ENCODE results near the gene NCSTN. TPM values are rescaled to one million over a fixed set of nuclear protein-coding genes. Genes with fewer than 3 reads are reported as not detected.

NCSTN gene
- total and polyA plus RNA-seq, 2 of the 13 experiments (the other 11 are each of a cell fraction or from before 2014, with no cell fraction given): 44.2 to 247 TPM

DNA sequence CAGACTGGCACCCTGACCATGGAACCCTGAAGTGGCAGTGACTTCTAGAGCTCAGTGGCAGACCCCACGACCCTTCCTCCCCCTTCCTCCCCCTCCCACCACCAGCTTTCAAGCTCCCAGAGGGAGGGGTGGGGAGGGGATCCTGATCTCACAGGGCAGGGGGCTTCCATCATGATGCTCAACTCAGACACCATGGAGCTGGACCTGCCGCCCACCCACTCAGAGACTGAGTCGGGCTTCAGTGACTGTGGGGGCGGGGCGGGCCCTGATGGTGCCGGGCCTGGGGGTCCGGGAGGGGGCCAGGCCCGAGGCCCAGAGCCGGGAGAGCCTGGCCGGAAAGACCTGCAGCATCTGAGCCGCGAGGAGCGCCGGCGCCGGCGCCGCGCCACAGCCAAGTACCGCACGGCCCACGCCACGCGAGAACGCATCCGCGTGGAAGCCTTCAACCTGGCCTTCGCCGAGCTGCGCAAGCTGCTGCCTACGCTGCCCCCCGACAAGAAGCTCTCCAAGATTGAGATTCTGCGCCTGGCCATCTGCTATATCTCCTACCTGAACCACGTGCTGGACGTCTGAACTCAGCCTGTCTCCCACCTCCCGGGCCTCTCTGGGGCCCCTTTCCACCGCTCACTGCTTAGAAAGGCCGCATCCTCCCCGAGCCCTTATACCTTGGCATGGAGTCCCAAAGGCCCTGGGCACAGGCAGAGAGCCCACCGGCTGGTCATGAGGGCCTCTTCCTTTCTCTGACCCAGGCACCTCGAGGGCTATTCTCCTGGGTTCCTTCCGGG is 27.6 kb downstream of the NCSTN start:
- 81% methylated on average over 23 of the region's 42 CpGs for WGBS (ENCODE audit: low lambda C conversion rate)
- no peaks in the 10 kb centered on the region; a peak in 2 of 5 replicates for H3K27me3 ChIP-seq (ENCODE audit: control insufficient read depth in 1 of 2, insufficient read depth in 2 of 2, low read length in 2 of 2)
- in situ Hi-C loops (cut with HindIII; ENCODE audit: extremely low pct_ligation_motif_present, low pct_unique_long_range_greater_than_20kb) (no loop called here), intact Hi-C loops (cut with micrococcal nuclease; ENCODE audit: unreplicated experiment) (loop anchor here (10.0 kb wide), 1 partner anchor 176 kb away; the partner anchor contains the start of gene CASQ1)
- DNase-seq (ENCODE audit: low spot score): no peak
- no peaks in the 10 kb centered on the region for H3K36me3 ChIP-seq (replicated peaks in 1 of 2; ENCODE audit: control insufficient read depth in 1 of 2, insufficient read depth in 2 of 2, low read length in 2 of 2)
- BruUV-seq (replicated peaks): no TSS peak
- H3K4me2 ChIP-seq (ENCODE audit: low read depth, low read length): no peak overlapping the region
- CTCF ChIA-PET (ENCODE audit: low intra/inter-chr PET ratio, low total read pairs): no interaction called here
- H3K4me1 ChIP-seq (ENCODE audit: insufficient read depth, low read length): peaks cover 10% of the 10 kb centered on the region
- H2AFZ ChIP-seq (ENCODE audit: low read length): no peak overlapping the region
- POLR2A ChIA-PET: interaction anchor here (1.1 kb wide), 1 partner anchor 13 kb away, joined by 4 read pairs; no protein-coding TSS in a partner anchor
- ATAC-seq: no peak
- H3K9ac ChIP-seq (ENCODE audit: insufficient read depth, low read depth, low read length): no peak overlapping the region
- no peak for FAIRE-seq
- no peaks in the 10 kb centered on the region for H3K79me2 ChIP-seq (ENCODE audit: insufficient read depth, low read length)
- no peak overlapping the region for H3K27ac ChIP-seq (ENCODE audit: extremely low read length, insufficient read depth, low read length)
- no peak overlapping the region for H3K4me3 ChIP-seq (replicated peaks in 1 of 3; ENCODE audit: insufficient read depth in 1 of 3, low read depth in 2 of 3, low read length in 3 of 3)
- TF ChIP-seq HINFP (CRISPR knock-in tag; IDR thresholded peaks at IDR 0.05; ENCODE audit: low read depth): no peak
- H3K9me3 ChIP-seq (ENCODE audit: low read length): no peaks in the 10 kb centered on the region
- no peaks in the 10 kb centered on the region for H4K20me1 ChIP-seq (ENCODE audit: insufficient read depth, low read length)

GRCh38 chr1:160371346-160371631 is 28.1 kb downstream of the NCSTN start:
- peaks cover 15% of the 10 kb centered on the region for H3K4me1 ChIP-seq (ENCODE audit: insufficient read depth, low read length)
- FAIRE-seq (no peak), DNase-seq (ENCODE audit: low spot score) (no peak), ATAC-seq (no peak)
- no peaks in the 10 kb centered on the region for H3K79me2 ChIP-seq (ENCODE audit: insufficient read depth, low read length)
- H2AFZ ChIP-seq (ENCODE audit: low read length): no peak overlapping the region
- intact Hi-C loops (cut with micrococcal nuclease; ENCODE audit: unreplicated experiment) (loop anchor here (10.0 kb wide), 1 partner anchor 176 kb away; the partner anchor contains the start of gene CASQ1), in situ Hi-C loops (cut with HindIII; ENCODE audit: extremely low pct_ligation_motif_present, low pct_unique_long_range_greater_than_20kb) (no loop called here)
- no peak overlapping the region for H3K4me2 ChIP-seq (ENCODE audit: low read depth, low read length)
- no peaks in the 10 kb centered on the region for H4K20me1 ChIP-seq (ENCODE audit: insufficient read depth, low read length)
- no peaks in the 10 kb centered on the region for H3K36me3 ChIP-seq (replicated peaks in 1 of 2; ENCODE audit: control insufficient read depth in 1 of 2, insufficient read depth in 2 of 2, low read length in 2 of 2)
- ChIA-PET CTCF (ENCODE audit: low intra/inter-chr PET ratio, low total read pairs) (no interaction called here), POLR2A (interaction anchor here (1.1 kb wide), 1 partner anchor 13 kb away, joined by 4 read pairs; no protein-coding TSS in a partner anchor)
- H3K27me3 ChIP-seq (ENCODE audit: control insufficient read depth in 1 of 2, insufficient read depth in 2 of 2, low read length in 2 of 2): no peaks in the 10 kb centered on the region; a peak in 2 of 5 replicates
- BruUV-seq (replicated peaks): no TSS peak
- H3K4me3 ChIP-seq (replicated peaks in 1 of 3; ENCODE audit: insufficient read depth in 1 of 3, low read depth in 2 of 3, low read length in 3 of 3): no peak overlapping the region
- no peak overlapping the region for H3K27ac ChIP-seq (ENCODE audit: extremely low read length, insufficient read depth, low read length)
- no peak overlapping the region for H3K9ac ChIP-seq (ENCODE audit: insufficient read depth, low read depth, low read length)
- H3K9me3 ChIP-seq (ENCODE audit: low read length): no peaks in the 10 kb centered on the region
- TF ChIP-seq, protein P1, sequence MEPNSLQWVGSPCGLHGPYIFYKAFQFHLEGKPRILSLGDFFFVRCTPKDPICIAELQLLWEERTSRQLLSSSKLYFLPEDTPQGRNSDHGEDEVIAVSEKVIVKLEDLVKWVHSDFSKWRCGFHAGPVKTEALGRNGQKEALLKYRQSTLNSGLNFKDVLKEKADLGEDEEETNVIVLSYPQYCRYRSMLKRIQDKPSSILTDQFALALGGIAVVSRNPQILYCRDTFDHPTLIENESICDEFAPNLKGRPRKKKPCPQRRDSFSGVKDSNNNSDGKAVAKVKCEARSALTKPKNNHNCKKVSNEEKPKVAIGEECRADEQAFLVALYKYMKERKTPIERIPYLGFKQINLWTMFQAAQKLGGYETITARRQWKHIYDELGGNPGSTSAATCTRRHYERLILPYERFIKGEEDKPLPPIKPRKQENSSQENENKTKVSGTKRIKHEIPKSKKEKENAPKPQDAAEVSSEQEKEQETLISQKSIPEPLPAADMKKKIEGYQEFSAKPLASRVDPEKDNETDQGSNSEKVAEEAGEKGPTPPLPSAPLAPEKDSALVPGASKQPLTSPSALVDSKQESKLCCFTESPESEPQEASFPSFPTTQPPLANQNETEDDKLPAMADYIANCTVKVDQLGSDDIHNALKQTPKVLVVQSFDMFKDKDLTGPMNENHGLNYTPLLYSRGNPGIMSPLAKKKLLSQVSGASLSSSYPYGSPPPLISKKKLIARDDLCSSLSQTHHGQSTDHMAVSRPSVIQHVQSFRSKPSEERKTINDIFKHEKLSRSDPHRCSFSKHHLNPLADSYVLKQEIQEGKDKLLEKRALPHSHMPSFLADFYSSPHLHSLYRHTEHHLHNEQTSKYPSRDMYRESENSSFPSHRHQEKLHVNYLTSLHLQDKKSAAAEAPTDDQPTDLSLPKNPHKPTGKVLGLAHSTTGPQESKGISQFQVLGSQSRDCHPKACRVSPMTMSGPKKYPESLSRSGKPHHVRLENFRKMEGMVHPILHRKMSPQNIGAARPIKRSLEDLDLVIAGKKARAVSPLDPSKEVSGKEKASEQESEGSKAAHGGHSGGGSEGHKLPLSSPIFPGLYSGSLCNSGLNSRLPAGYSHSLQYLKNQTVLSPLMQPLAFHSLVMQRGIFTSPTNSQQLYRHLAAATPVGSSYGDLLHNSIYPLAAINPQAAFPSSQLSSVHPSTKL (CRISPR knock-in tag; IDR thresholded peaks at IDR 0.05): no peak
- TF ChIP-seq MIER2 (CRISPR knock-in tag; IDR thresholded peaks at IDR 0.05): no peak
- no peak for TF ChIP-seq U2AF1 (optimal IDR thresholded peaks at IDR 0.05; ENCODE audit: low read depth, low read length)
- no peak for TF ChIP-seq ISL2 (CRISPR knock-in tag; IDR thresholded peaks at IDR 0.05)
- TF ChIP-seq DPF2 (CRISPR knock-in tag; IDR thresholded peaks at IDR 0.05; ENCODE audit: borderline replicate concordance, low read depth): no peak
- TF ChIP-seq ZNF703 (CRISPR knock-in tag; IDR thresholded peaks at IDR 0.05; ENCODE audit: borderline replicate concordance): no peak
- no peak for TF ChIP-seq ZNF251 (CRISPR knock-in tag; IDR thresholded peaks at IDR 0.05)
- no peak for TF ChIP-seq ZFY (CRISPR knock-in tag; IDR thresholded peaks at IDR 0.05)
- TF ChIP-seq EHMT2 (IDR thresholded peaks at IDR 0.05; ENCODE audit: borderline replicate concordance, low read depth, low read length): no peak
- no peak for TF ChIP-seq PCBP1 (IDR thresholded peaks at IDR 0.05; ENCODE audit: borderline replicate concordance, low read depth, low read length)

All from HepG2 (cell line).